Left kidney (tissue), 2 donors: Measurements from ENCODE around the gene FBLN2. TPM values are rescaled to one million over a fixed set of nuclear protein-coding genes. Genes with fewer than 3 reads are reported as not detected.

Experiments used
- DNase-seq: peaks from one replicate; pipeline ENCODE4 v3.0.0-alpha.2; 2013
- polyA plus RNA-seq: library from polyadenylated mRNA; unstranded; fragments of 120-200 nt; gene quantifications from one replicate; pipeline ENCODE4 v1.2.1, GENCODE V29; 2013; ENCODE audit not compliant: insufficient read length

Gene FBLN2
- polyA plus RNA-seq, 1 donor: 17.9 TPM

- no peak for DNase-seq
Measured at GRCh38 chr3:13663781-13664535, 115.0 kb downstream of the FBLN2 start.

GRCh38 chr3:13665582-13666226, 116.8 kb downstream of the FBLN2 start:
- DNase-seq: no peak

GRCh38 chr3:13666227-13666619, 117.3 kb downstream of the FBLN2 start:
- no peak for DNase-seq

DNA sequence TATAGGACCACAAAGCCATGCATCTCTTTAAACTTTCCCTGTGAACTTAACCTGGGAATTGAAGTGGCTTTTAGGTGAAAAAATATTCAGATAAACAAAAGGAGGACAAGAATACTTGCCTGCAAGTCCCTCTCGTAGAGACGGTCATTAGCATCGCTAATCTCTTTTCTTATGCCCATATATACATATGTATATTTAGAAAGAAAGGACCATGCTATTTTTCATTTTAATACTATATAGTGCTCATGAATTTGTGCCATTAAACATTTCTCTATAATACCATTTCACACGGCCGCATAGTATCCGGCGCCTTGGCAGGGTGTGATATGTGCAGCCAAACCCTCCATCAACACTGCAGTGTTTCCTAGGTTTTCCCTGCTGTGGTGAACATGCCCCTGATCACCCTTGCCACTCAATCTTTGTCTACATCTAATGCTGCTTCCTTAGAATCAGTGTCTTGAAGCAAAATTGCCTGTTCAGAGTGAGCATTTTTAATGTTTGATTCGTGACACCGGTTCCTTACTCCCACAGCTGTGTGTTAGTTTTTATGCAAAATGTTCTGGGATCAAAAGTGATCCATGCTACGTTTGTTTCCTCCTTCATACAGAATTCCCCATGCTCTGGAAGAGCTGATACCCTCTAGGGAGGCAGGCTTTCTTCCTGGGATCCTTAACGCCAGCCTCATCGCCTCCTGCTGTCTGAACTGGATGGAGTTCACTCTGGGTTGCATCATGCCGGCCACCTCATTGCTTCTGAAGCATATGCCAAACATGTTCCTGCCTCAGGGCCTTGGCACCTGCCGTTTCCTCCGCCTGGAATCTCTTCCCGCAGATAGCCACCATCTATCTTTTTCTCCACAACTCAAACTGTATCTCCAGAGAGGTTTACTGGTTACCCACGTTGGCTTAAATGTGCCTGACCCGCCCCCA, 118.1 kb downstream of the FBLN2 start:
- no peak for DNase-seq

GRCh38 chr3:13668136-13668535, 119.2 kb downstream of the FBLN2 start:
- DNase-seq: no peak

GRCh38 chr3:13669457-13669856, 120.5 kb downstream of the FBLN2 start:
- DNase-seq: no peak

DNA sequence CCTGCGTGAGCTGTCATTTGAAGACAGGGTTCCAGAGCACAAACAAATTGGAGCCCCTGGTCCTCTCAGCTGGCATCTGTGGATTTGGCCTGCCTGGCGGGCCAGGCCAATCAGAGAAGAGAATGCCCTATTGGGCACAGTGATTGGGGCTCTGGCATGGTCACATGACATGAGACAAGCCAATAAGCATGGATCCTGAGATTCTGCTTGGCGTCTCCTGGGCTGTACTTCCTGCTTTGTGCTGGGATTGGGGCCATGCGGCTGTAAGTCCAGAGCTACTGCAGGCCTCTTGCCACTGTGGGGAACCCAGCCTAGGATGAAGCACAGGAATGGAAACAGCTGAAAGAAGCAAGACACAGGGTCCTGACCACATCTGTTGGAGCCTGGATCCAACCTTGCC, 121.4 kb downstream of the FBLN2 start:
- DNase-seq: no peak

GRCh38 chr3:13671482-13672233, 122.7 kb downstream of the FBLN2 start:
- DNase-seq: no peak

DNA sequence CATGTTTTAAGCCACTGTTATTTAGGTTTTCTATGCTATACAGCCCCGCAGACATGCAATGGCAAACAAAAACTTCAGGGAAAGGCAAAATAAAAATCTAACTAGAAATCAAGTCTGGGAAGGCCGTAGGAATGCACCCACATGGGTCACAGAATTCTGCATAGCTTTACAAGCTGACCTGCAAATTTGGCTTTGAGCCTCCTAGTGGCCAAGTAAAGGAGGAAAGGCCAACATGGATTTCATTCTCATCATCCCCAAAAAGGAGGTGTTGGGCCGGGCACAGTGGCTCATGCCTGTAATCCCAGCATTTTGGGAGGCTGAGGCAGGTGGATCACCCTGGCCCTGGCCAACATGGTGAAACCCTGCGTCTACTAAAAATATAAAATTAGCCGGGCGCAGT, 124.3 kb downstream of the FBLN2 start:
- DNase-seq: no peak

GRCh38 chr3:13674538-13675185, 125.7 kb downstream of the FBLN2 start:
- no peak for DNase-seq

GRCh38 chr3:13676356-13677017, 127.6 kb downstream of the FBLN2 start:
- DNase-seq: no peak

DNA sequence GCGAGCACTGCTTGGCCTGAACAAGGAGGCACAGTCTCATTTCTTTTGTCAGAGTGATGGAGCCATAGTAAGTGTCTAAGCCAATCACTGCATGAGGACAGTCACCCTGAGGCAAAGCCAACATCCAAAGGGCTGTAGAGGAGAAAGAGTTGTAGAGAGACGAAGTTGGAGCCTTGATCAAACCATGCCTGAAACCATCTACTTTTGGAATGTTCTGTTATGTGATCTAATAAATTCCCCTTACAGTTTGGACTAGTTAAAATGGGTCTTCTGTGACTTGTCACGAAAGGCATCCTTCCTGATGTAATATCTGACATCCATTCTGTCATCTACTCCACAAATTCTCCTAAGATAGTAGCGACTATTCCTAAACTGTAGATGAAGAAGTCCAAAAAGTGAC, 128.3 kb downstream of the FBLN2 start:
- no peak for DNase-seq

- DNase-seq: no peak
Measured at GRCh38 chr3:13681931-13682330, 133.0 kb downstream of the FBLN2 start.

DNA sequence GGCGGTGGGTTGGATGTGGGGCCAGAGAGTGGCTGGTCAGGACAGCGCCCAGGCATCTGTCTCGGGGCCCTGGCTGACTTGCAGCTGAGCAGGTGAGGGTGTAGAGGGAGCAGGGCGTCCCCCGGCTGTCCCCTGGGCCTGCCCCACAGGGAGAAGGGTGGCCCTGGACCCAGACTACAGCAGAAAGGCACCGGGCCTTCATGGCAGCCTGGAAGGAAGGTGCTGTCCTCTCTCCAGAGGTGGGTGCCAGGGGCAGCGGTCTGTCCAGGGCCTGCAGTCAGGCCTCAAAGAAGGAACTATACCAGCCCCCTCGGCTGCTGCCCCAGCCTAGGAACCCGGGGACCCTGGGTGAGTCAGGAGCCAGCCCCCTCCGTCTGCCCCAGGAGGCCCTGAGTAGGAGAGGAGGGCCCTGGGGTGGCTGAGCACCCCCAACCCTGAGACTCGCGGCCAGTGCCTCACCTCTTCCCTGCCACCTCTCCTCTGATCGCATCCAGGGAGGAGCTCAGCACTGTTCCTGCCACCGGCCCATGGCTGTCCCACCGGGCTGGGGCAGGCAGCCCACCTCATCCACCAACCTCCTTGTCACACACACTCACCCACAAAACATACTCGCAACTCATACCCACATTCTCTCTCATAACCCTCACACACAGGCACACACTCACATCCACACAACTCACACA, 133.5 kb downstream of the FBLN2 start:
- no peak for DNase-seq

- DNase-seq: no peak
Measured at GRCh38 chr3:13683288-13683687, 134.4 kb downstream of the FBLN2 start.

DNA sequence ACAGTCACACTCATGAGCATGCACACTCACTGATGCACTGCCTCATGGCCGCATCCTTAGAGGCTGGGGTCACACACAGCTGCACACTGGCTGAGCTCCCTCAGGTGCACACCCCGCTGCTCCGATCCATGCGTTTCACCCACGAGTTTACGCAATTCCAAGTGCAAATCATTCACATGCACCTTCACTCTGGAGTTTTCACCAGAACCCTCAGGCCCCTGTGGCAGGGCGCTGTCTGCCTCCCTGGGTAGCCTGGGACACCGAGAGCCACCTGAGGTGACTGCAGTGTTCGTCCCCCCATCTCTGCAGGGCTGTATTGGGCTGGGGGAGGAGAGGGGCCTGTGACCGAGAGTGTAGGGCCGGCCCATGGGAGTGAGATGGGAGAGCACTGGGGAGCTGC, 134.8 kb downstream of the FBLN2 start:
- no peak for DNase-seq

- DNase-seq: no peak
Measured at GRCh38 chr3:13684350-13684749, 135.4 kb downstream of the FBLN2 start.

GRCh38 chr3:13684854-13685253, 135.9 kb downstream of the FBLN2 start:
- no peak for DNase-seq

GRCh38 chr3:13685721-13686120, 136.8 kb downstream of the FBLN2 start:
- no peak for DNase-seq
